GM12878 (cell line): ENCODE measurements around the gene ATP2A2. TPM values are rescaled to one million over a fixed set of nuclear protein-coding genes. Genes with fewer than 3 reads are reported as not detected.

Source experiments
- ATAC-seq: fragments of 200-7000 bp; cut with Tn5 transposase; 3 replicates; pipeline ENCODE4 v1.9.1; 2020; ENCODE audit warnings: mild to moderate bottlenecking, moderate library complexity
- BruUV-seq: library from RNA; stranded (reverse); fragments of 400-500 nt; replicated peaks from 2 replicates; lab custom pipeline; 2021; lab: Mats Ljungman, UMichigan
- CTCF ChIA-PET: fragments of 300-600 bp; sonication (Branson Sonifier 250); formaldehyde crosslinking; extraction: SDS; loops from one replicate; lab custom pipeline; 2021; ENCODE audit warnings: inconsistent platforms; lab: Yijun Ruan, JAX
- POLR2A ChIA-PET: fragments of 350-600 bp; formaldehyde crosslinking; extraction: SDS; loops from one replicate; lab custom pipeline; 2021; ENCODE audit warnings: inconsistent platforms; lab: Charles Lee
- RAD21 ChIA-PET: fragments of 300-600 bp; sonication (Branson Sonifier 250); formaldehyde crosslinking; loops from one replicate; lab custom pipeline; 2023; ENCODE audit warnings: antibody characterized with exemption; ENCODE audit not compliant: unreplicated experiment; lab: Charles Lee
- SMC1A ChIA-PET: fragments of 300-600 bp; sonication (Branson Sonifier 250); formaldehyde crosslinking; loops from one replicate; lab custom pipeline; 2023; ENCODE audit not compliant: unreplicated experiment, uncharacterized antibody; lab: Charles Lee
- DNase-seq: peaks from one replicate; pipeline ENCODE4 v3.0.0-alpha.2; 2011; ENCODE audit warnings: low read depth, low spot score
- FAIRE-seq: peaks from 3 replicates; lab custom pipeline; 2011; peaks lifted over from hg19 to GRCh38; lab: Jason Lieb, UNC
- H2AFZ ChIP-seq: 2 replicates; pipeline ENCODE4 v1.6.0; 2011; ENCODE audit warnings: low read depth, low read length, control low read depth; ENCODE audit not compliant: control insufficient read depth
- H3K27ac ChIP-seq: 2 replicates; pipeline ENCODE4 v1.5.1; 2011; ENCODE audit warnings: control low read depth; ENCODE audit not compliant: control insufficient read depth, insufficient read depth
- H3K27me3 ChIP-seq, 2 experiments: replicated peaks in 1 of 2; 2 replicates each; pipeline versions ENCODE4 v1.6.0 to v1.6.1; 2011; ENCODE audit warnings: low read length in 1 of 2; ENCODE audit not compliant: control insufficient read depth in 2 of 2, insufficient read depth in 2 of 2
- H3K36me3 ChIP-seq, 2 experiments: 2 replicates each; pipeline ENCODE4 v1.5.1; 2011; ENCODE audit warnings: low read length in 1 of 2; ENCODE audit not compliant: control insufficient read depth in 2 of 2, insufficient read depth in 2 of 2
- H3K4me1 ChIP-seq: 2 replicates; pipeline ENCODE4 v1.6.1; 2011; ENCODE audit warnings: mild to moderate bottlenecking, low read length, moderate library complexity, mixed read lengths; ENCODE audit not compliant: control insufficient read depth, insufficient read depth
- H3K4me2 ChIP-seq: 2 replicates; pipeline ENCODE4 v1.6.0; 2011; ENCODE audit warnings: control low read depth; ENCODE audit not compliant: control insufficient read depth, insufficient read depth
- H3K4me3 ChIP-seq: fragments of 200-600 bp; sonication (generic); 2 replicates; pipeline ENCODE4 v1.5.1; 2016
- H3K79me2 ChIP-seq: 2 replicates; pipeline ENCODE4 v1.6.0; 2011; ENCODE audit warnings: low read length; ENCODE audit not compliant: control insufficient read depth, insufficient read depth
- H3K9ac ChIP-seq: 2 replicates; pipeline ENCODE4 v1.8.0; 2011; ENCODE audit warnings: low read length, control low read depth, mixed read lengths; ENCODE audit not compliant: control insufficient read depth, insufficient read depth
- H3K9me3 ChIP-seq: replicated peaks from 3 replicates; pipeline ENCODE4 v1.5.1; 2011; ENCODE audit warnings: mild to moderate bottlenecking, low read length; ENCODE audit not compliant: control insufficient read depth, insufficient read depth
- H4K20me1 ChIP-seq: 2 replicates; pipeline ENCODE4 v1.6.0; 2011; ENCODE audit not compliant: control insufficient read depth, insufficient read depth
- CHD1 ChIP-seq: IDR thresholded peaks from 2 replicates; pipeline ENCODE4 v1.6.1; 2012; ENCODE audit warnings: low read depth, low read length, improper control_type of control experiment
- FOXM1 ChIP-seq: IDR thresholded peaks from 2 replicates; pipeline ENCODE4 v1.6.1; 2012; ENCODE audit warnings: low read depth, mild to moderate bottlenecking, inconsistent platforms, low read length, moderate library complexity
- GABPA ChIP-seq: IDR thresholded peaks from 2 replicates; pipeline ENCODE4 v1.6.1; 2014; ENCODE audit warnings: antibody characterized with exemption, low read depth, mild to moderate bottlenecking, inconsistent platforms
- IKZF2 ChIP-seq, 2 experiments: fragments of 450-650 bp; IDR thresholded peaks; 2 replicates each; pipeline ENCODE4 v1.6.1; 2017; ENCODE audit warnings: mild to moderate bottlenecking in 2 of 2, moderate library complexity in 2 of 2
- IRF5 ChIP-seq: fragments of 450-650 bp; IDR thresholded peaks from 2 replicates; pipeline ENCODE4 v1.6.1; 2017; ENCODE audit warnings: borderline replicate concordance
- NFXL1 ChIP-seq: fragments of 450-650 bp; IDR thresholded peaks from 2 replicates; pipeline ENCODE4 v1.6.1; 2017; ENCODE audit warnings: antibody characterized with exemption, mild to moderate bottlenecking, borderline replicate concordance
- RELA ChIP-seq: fragments of 450-650 bp; IDR thresholded peaks from 2 replicates; pipeline ENCODE4 v1.8.0; 2014; ENCODE audit warnings: borderline replicate concordance; ENCODE audit not compliant: partially characterized antibody
- SIN3A ChIP-seq: IDR thresholded peaks from 2 replicates; pipeline ENCODE4 v1.6.1; 2012; ENCODE audit warnings: low read depth, low read length, improper control_type of control experiment
- SMARCA5 ChIP-seq: fragments of 450-650 bp; IDR thresholded peaks from 2 replicates; pipeline ENCODE4 v1.6.1; 2017; ENCODE audit warnings: mild to moderate bottlenecking
- SMC3 ChIP-seq: IDR thresholded peaks from 2 replicates; pipeline ENCODE4 v1.6.1; 2011; ENCODE audit warnings: low read length, improper control_type of control experiment, borderline replicate concordance
- SUZ12 ChIP-seq: fragments of 200-600 bp; sonication (generic); IDR thresholded peaks from one replicate; pipeline ENCODE4 v1.6.1; 2018; ENCODE audit warnings: antibody characterized with exemption, mild to moderate bottlenecking; ENCODE audit not compliant: unreplicated experiment
- TBL1XR1 ChIP-seq: IDR thresholded peaks from 2 replicates; pipeline ENCODE4 v1.6.1; 2012; ENCODE audit warnings: low read depth, low read length, improper control_type of control experiment
- YBX1 ChIP-seq: fragments of 450-650 bp; IDR thresholded peaks from 2 replicates; pipeline ENCODE4 v1.6.1; 2016; ENCODE audit warnings: antibody characterized with exemption
- WGBS: methylation state at CpG from one replicate; pipeline ENCODE4 v1.1.6; 2016; ENCODE audit warnings: low lambda C conversion rate; ENCODE audit not compliant: insufficient replicate concordance, insufficient coverage; ENCODE audit errors: missing lambda C conversion rate; 5-methylcytosine and 5-hydroxymethylcytosine counted together
- in situ Hi-C: fragments of 300-500 bp; cut with MboI; formaldehyde crosslinking; loops from 9 replicates; pipeline ENCODE4 v1.14.3; 2018; ENCODE audit warnings: mixed read lengths
- intact Hi-C: fragments of 100-400 bp; cut with micrococcal nuclease; formaldehyde crosslinking; loops from one replicate; pipeline ENCODE4 v1.14.2; 2022; ENCODE audit not compliant: unreplicated experiment
- polyA plus RNA-seq, 11 experiments: library from polyadenylated mRNA; depleted of rRNA in 4 of 11; unstranded in 6 of 11; stranded (reverse) in 5 of 11; fragments of >200 nt; fragmentation: Nextera tagmentation in 4 of 11; fragmentation: Illumina TruSeq in 1 of 11; extraction: Ambion mirVana in 4 of 11; extraction: Trizol in 1 of 11; gene quantifications; 1 replicate in 1 of 11; 2 replicates in 10 of 11; pipeline versions ENCODE4 v1.2.1 to v1.2.3, GENCODE V29; 2011 to 2016; ENCODE audit warnings: inconsistent platforms in 2 of 11, missing spikeins in 2 of 11, low read depth in 1 of 11
- total RNA-seq, 4 experiments: library from RNA; depleted of rRNA in 3 of 4; stranded (reverse); fragments of >200 nt in 3 of 4; fragmentation: Illumina TruSeq in 1 of 4; extraction: Trizol in 1 of 4; gene quantifications; 2 replicates each; pipeline versions ENCODE4 v1.2.1 to v1.2.3, GENCODE V29; 2013 to 2021

The ATP2A2 gene
- total and polyA plus RNA-seq, 10 of the 15 experiments (the other 5 are each of a cell fraction or from before 2014, with no cell fraction given), result 3.7 to 133 (median 34.4) TPM

GRCh38 chr12:110270125-110270962, 10.7 kb upstream of the ATP2A2 start:
- ATAC-seq (no peak), FAIRE-seq (no peak), DNase-seq (no peak)
- Histone ChIP-seq H3K79me2 (no peaks in the 10 kb centered on the region), H4K20me1 (no peaks in the 10 kb centered on the region), H3K4me1 (peaks cover 5% of the 10 kb centered on the region), H2AFZ (no peak overlapping the region), H3K27me3 (no peaks in the 10 kb centered on the region; a peak in 1 of 4 replicates), H3K4me2 (no peak overlapping the region), H3K9me3 (no peaks in the 10 kb centered on the region), H3K27ac (no peak overlapping the region), H3K9ac (no peak overlapping the region), H3K36me3 (no peaks in the 10 kb centered on the region), H3K4me3 (no peak overlapping the region)
- 51% methylated on average over 5 of the region's 5 CpGs for WGBS
- ChIA-PET RAD21 (no interaction called here), SMC1A (interaction anchor here (1.8 kb wide), 1 partner anchor 10 kb away, joined by 6 read pairs; the partner anchor contains the start of gene ATP2A2), CTCF (no interaction called here), POLR2A (interaction anchor here (0.7 to 1.0 kb wide), 3 partner anchors 9 to 18 kb away, joined by 3 read pairs; no protein-coding TSS in a partner anchor)
- intact Hi-C loops, result no loop called here
- in situ Hi-C loops, result no loop called here
- TF ChIP-seq IRF5 (no peak), RELA (no peak), GABPA (no peak), SMARCA5 (no peak), SIN3A (no peak), SUZ12 (no peak), TBL1XR1 (no peak), IKZF2 (IDR thresholded peaks at IDR 0.05) (no peak), NFXL1 (no peak), SMC3 (no peak), CHD1 (no peak), FOXM1 (no peak), YBX1 (no peak)
- BruUV-seq, result no TSS peak
